OCI-M1 (cell line): Measurements from ENCODE around the gene FGGY.

Source experiments
- DNase-seq: peaks from one replicate; lab custom pipeline; 2025; lab: John Stamatoyannopoulos, UW

FGGY gene

GRCh38 chr1:59765011-59765730, 468.3 kb downstream of the FGGY start:
- DNase-seq: no peak

GRCh38 chr1:59766227-59766855, 469.4 kb downstream of the FGGY start:
- DNase-seq: no peak

DNA sequence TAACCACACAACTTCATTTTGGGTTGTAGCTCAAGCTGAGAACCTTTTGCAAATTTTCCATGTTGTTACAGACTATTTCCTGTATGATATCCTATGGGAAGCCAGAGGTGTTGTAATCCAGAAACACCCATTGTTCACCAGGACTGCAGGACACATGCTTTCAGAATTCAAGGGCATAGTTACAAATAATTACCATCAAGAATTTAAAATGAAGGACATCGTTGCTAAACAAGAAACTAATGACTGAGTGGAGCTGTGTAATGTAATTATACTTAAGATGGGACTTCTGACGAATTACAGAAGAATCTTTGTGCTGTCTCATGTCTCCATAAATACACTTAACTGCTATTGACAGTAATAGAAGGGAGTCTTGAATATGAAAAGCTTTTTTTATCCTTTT, 470.2 kb downstream of the FGGY start:
- DNase-seq: no peak

- DNase-seq: peak; percentile 46
Measured at GRCh38 chr1:59768792-59769735, 472.2 kb downstream of the FGGY start.

GRCh38 chr1:59769736-59770095, 472.8 kb downstream of the FGGY start:
- DNase-seq: no peak

DNA sequence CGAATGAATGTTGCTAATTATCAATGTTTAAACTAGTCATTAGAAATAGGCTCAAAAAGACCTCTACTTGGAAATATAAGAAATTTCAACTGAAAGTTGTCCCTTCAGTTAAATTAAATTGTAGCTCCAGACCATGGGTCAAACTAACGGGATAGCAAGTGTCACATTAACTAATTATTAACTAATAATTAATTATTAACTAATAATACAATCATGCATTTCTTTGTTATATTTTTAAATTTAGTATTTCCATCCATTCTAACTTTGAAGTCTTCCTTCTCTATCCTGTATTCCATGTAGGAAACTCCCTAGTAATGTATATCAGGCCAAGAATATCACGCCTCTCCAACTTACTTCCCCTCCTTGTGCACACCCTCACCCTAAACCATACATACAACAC, 474.5 kb downstream of the FGGY start:
- no peak for DNase-seq

- no peak for DNase-seq
Measured at GRCh38 chr1:59775480-59775879, 478.6 kb downstream of the FGGY start.

DNA sequence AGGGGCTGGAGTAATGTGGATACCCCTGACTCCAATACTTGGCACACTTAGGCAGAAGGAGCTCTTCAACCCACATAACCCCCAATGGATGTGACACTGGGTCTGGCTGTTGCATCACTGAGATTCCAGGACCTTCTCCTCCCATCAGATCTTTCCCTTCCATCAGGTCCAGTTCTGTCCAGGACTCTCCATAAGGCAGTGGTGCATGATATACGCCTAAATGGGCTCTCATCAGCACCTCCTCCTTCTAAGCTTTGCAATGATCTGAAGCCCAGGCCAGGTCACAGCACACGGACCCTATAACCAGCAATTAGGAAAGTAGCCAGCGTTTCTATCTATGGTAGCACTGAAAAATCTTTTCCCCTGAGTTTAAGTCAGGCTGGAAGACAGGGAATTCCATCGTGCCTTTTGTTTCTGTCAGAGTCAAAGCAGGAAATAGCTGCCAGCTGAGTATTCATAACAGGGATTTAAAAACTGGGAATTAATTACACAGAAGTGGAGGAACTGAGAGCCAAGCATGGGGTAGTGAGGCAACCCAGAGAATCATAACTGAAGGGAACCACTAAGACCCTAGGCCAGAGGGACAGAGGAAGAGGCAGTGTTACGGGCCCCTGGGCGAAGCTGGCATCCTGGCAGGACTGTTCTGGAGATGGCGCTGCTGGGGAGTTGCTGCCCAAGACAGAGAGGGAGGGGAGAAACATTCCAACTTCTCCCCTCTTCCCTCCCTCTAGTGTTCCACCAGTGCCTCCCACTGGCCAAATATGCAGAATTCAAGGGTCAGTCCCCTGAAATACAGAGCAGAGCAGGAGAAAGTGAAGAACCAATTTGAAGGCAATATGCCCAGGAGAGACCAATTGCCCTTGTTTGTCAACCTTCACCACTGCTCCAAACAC, 480.3 kb downstream of the FGGY start:
- DNase-seq: no peak

DNA sequence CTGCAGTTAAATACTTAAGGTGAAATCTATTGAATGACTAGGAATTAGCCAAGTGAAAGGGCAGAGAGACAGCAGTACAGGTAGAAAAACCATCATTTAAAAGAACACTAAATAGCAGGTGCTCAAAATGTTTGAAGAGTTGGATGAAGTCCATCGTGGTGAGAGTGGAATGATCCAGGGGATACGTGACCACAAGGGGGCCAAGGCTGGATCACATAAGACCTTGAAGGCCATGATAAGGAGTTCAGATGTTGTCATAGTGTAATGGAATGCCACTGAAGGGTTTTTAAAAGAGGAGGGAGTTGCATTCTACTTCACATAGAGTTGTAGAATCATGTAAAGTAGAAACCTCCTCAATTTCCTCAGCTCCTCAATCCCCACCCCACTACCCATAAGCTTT, 483.1 kb downstream of the FGGY start:
- peak; percentile 49 for DNase-seq

- no peak for DNase-seq
Measured at GRCh38 chr1:59788825-59789224, 491.9 kb downstream of the FGGY start.

GRCh38 chr1:59798600-59798999, 501.7 kb downstream of the FGGY start:
- DNase-seq: no peak

- peak; percentile 33 for DNase-seq
Measured at GRCh38 chr1:59803458-59804038, 506.7 kb downstream of the FGGY start.

- DNase-seq: no peak
Measured at GRCh38 chr1:59804301-59804700, 507.4 kb downstream of the FGGY start.

GRCh38 chr1:59805554-59805953, 508.7 kb downstream of the FGGY start:
- DNase-seq: no peak
